Adrenal gland (tissue), 5 donors: Measurements from ENCODE around the gene HEYL.

ENCODE experiments used
- POLR2A ChIP-seq, 2 donors: fragments of 450-650 bp; IDR thresholded peaks; one replicate each; pipeline ENCODE4 v1.6.1; 2017; ENCODE audit warnings: antibody characterized with exemption in 2 of 2, mild to moderate bottlenecking in 2 of 2, moderate library complexity in 1 of 2
- TF ChIP-seq, protein P1 (sequence below), 6 experiments: fragments of 450-650 bp in 4 of 6; fragments of 200-600 bp in 2 of 6; sonication (generic) in 1 of 6; IDR thresholded peaks; 1 replicate in 5 of 6; 2 replicates in 1 of 6; pipeline versions ENCODE4 v1.5.1 to v1.8.0; 2016 to 2021; ENCODE audit warnings: antibody characterized with exemption in 6 of 6, mild to moderate bottlenecking in 2 of 6, moderate library complexity in 1 of 6
- donor health status: DM: no; HTN: no; CAD: no.

DNA sequence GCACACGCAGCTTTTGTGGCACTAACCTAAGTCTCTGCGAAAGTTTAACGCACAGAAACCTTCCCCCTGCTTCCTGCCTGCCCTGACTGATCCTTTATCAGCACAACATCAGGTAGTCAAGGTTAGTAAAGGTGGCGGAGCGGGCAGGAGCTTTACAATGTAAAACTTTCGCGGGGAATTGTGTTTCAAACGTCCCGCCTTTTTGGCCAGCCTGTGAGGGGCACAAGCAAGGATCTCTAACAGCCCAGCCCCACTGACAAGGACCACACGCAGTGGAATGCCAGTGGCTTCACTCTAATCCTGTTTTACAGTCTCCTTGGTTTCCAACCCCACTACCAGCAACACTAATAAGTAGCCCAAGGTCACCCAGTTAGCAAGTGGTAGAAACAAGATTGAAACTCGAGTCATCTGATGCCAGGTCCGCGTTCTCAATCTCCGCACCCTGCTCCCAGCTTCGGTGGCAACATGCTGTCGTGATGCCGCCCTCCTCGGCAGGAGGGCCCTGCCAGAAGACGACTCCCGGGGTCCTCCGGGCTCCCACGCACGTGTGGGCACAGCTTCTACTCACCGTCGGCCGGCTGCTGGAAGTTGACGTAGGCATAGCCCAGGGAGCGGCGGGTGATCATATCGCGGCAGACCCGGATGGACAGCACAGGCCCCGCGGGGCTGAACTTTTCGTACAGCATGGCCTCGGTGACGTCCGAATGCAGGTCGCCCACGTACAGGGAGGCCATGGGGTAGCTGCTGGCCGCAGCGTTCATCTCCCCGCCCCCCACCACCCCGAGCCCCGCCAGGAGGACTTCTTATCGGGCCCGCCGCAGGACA, 64.0 kb downstream of the HEYL start:
- TF ChIP-seq, protein P1, sequence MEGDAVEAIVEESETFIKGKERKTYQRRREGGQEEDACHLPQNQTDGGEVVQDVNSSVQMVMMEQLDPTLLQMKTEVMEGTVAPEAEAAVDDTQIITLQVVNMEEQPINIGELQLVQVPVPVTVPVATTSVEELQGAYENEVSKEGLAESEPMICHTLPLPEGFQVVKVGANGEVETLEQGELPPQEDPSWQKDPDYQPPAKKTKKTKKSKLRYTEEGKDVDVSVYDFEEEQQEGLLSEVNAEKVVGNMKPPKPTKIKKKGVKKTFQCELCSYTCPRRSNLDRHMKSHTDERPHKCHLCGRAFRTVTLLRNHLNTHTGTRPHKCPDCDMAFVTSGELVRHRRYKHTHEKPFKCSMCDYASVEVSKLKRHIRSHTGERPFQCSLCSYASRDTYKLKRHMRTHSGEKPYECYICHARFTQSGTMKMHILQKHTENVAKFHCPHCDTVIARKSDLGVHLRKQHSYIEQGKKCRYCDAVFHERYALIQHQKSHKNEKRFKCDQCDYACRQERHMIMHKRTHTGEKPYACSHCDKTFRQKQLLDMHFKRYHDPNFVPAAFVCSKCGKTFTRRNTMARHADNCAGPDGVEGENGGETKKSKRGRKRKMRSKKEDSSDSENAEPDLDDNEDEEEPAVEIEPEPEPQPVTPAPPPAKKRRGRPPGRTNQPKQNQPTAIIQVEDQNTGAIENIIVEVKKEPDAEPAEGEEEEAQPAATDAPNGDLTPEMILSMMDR (IDR thresholded peaks at IDR 0.05), result no peak
- TF ChIP-seq POLR2A (IDR thresholded peaks at IDR 0.05), result peak; percentile 9 to 57
